Right lobe of liver (tissue), 6 donors: ENCODE data around the gene TEX54. TPM values are rescaled to one million over a fixed set of nuclear protein-coding genes. Genes with fewer than 3 reads are reported as not detected.
A peak's percentile ranks its signal among the peaks of the same experiment; 100 is the strongest.

ENCODE experiments used
- ATAC-seq, 4 donors: fragments of 200-7000 bp; cut with Tn5 transposase; one replicate each; pipeline ENCODE4 v1.9.1; 2020; ENCODE audit warnings: mild to moderate bottlenecking in 4 of 4, moderate library complexity in 4 of 4
- DNase-seq, 3 donors: peaks; one replicate each; pipeline ENCODE4 v3.0.0-alpha.2; 2020
- H3K27ac ChIP-seq, 3 donors: fragments of 200-600 bp; one replicate each; pipeline ENCODE4 v1.8.0; 2022
- H3K27me3 ChIP-seq, 2 donors: fragments of 200-600 bp; one replicate each; pipeline ENCODE4 v1.8.0; 2022
- H3K36me3 ChIP-seq, 4 donors: fragments of 200-600 bp; sonication (generic) in 1 of 4; one replicate each; pipeline versions ENCODE4 v1.5.1 to v1.8.0; 2017 to 2022; ENCODE audit warnings: control low read depth in 1 of 4
- H3K4me1 ChIP-seq, 4 donors: fragments of 200-600 bp; sonication (generic) in 1 of 4; one replicate each; pipeline versions ENCODE4 v1.5.1 to v1.8.0; 2017 to 2022; ENCODE audit warnings: control low read depth in 1 of 4
- H3K4me3 ChIP-seq, 3 donors: fragments of 200-600 bp; one replicate each; pipeline ENCODE4 v1.8.0; 2022
- H3K9me3 ChIP-seq, 4 donors: fragments of 200-600 bp; sonication (generic) in 1 of 4; one replicate each; pipeline versions ENCODE4 v1.5.1 to v1.8.0; 2017 to 2022; ENCODE audit warnings: control low read depth in 1 of 4
- CTCF ChIP-seq, 4 donors: fragments of 200-600 bp in 3 of 4; fragments of 450-650 bp in 1 of 4; IDR thresholded peaks; one replicate each; pipeline versions ENCODE4 v1.5.1 to v1.8.0; 2016 to 2022; ENCODE audit warnings: antibody characterized with exemption in 4 of 4, mild to moderate bottlenecking in 2 of 4
- POLR2A ChIP-seq: fragments of 450-650 bp; IDR thresholded peaks from one replicate; pipeline ENCODE4 v1.6.1; 2017; ENCODE audit warnings: antibody characterized with exemption, mild to moderate bottlenecking
- WGBS: methylation state at CpG from one replicate; pipeline ENCODE4 v1.1.6; 2018; ENCODE audit warnings: low coverage, low lambda C conversion rate; ENCODE audit not compliant: insufficient coverage; ENCODE audit errors: missing lambda C conversion rate; 5-methylcytosine and 5-hydroxymethylcytosine counted together
- intact Hi-C, 2 donors: fragments of 100-400 bp; cut with DNase I; formaldehyde crosslinking; loops; one replicate each; pipeline versions ENCODE4 v1.11.2 to v1.14.1; 2022
- total RNA-seq, 6 experiments: library from RNA; depleted of rRNA in 2 of 6; stranded (reverse); fragments of >200 nt in 2 of 6; fragmentation: NEBNext Ultra II Directional in 3 of 6; extraction: Animal tissue kit (Norgen Biotek cat#: 25700) in 3 of 6; gene quantifications; one replicate each; pipeline versions ENCODE4 v1.1.0 to v1.2.4, GENCODE V29; 2016 to 2023
- donor health status: DM: no; HTN: yes; CAD: no.
- donor health status: DM: no; HTN: no; CAD: no.
- donor health status: DM: no; HTN: no; CAD: no.
- donor health status: DM: no; HTN: yes; CAD: no.
- donor health status: DM: no; HTN: yes; CAD: no.

Gene TEX54
- total RNA-seq, 6 experiments from 2014 or later: not detected

GRCh38 chr11:62817129-62817528 is 15.5 kb downstream of the TEX54 start:
- no peak for ATAC-seq

DNA sequence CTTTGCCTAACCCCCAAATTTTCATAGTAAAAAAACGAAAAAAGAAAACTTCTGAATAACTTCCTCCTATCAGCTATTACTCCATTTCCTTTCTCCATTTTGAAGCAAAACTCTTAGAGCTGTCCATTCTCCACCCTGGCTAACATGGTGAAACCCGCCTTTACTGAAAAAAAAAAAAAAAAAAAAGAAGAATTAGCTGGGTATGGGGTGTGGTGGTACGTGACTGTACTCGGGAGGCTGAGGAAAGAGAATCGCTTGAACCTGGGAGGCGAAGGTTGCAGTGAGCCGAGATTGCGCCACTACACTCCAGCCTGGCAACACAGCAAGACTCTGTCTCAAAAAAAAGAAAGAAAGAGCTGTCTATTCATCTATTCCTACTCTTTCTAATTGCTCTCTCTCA is 16.1 kb downstream of the TEX54 start:
- Histone ChIP-seq H3K4me1 (no peaks in the 10 kb centered on the region), H3K36me3 (peaks cover 0 to 48% (median 17%) of the 10 kb centered on the region in 4 donors), H3K4me3 (no peak overlapping the region), H3K27ac (no peak overlapping the region), H3K27me3 (no peaks in the 10 kb centered on the region), H3K9me3 (no peaks in the 10 kb centered on the region)
- DNase-seq (no peak), ATAC-seq (peak in 3 of 4 donors; percentile 24 to 48 (median 48))
- TF ChIP-seq POLR2A (no peak), CTCF (IDR thresholded peaks at IDR 0.05) (no peak)
- intact Hi-C loops: no loop called here
- WGBS: 67% methylated on average over 8 of the region's 8 CpGs

More at GRCh38 chr11:62817129-62817528, 15.5 kb downstream of the TEX54 start:
- no peak for TF ChIP-seq CTCF (IDR thresholded peaks at IDR 0.05)
- TF ChIP-seq POLR2A: no peak
- Histone ChIP-seq H3K9me3 (no peaks in the 10 kb centered on the region), H3K4me3 (no peak overlapping the region), H3K36me3 (peaks cover 0 to 54% (median 22%) of the 10 kb centered on the region in 4 donors), H3K27ac (no peak overlapping the region), H3K4me1 (no peaks in the 10 kb centered on the region), H3K27me3 (no peaks in the 10 kb centered on the region)
- DNase-seq: no peak
- WGBS: 83% methylated on average over 4 of the region's 4 CpGs
- intact Hi-C loops: no loop called here

DNA sequence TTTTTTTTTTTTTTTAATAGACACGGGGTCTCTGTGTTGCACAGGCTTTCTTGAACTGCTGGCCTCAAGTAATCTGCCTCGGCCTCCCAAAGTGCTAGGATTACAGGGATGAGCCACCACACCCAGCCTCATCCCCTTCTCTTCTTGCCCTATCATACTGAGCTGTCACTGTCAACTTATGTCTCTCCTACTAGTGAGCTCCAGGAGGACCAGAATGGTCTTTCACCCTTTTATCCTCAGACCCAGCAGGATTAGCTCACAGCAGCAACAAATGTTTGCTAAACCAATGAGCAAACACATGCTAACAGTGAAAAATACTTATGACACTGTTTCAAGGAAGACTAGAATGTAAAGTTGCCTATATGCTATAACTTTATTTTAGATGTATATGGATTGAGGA is 21.0 kb downstream of the TEX54 start:
- Histone ChIP-seq H3K27me3 (no peaks in the 10 kb centered on the region), H3K9me3 (no peaks in the 10 kb centered on the region), H3K27ac (no peak overlapping the region), H3K4me3 (no peak overlapping the region), H3K36me3 (peaks cover 0 to 14% (median 7%) of the 10 kb centered on the region in 4 donors), H3K4me1 (peaks cover 0 to 4% (median 0%) of the 10 kb centered on the region in 4 donors)
- no peak for TF ChIP-seq POLR2A
- no peak for TF ChIP-seq CTCF (IDR thresholded peaks at IDR 0.05)
- intact Hi-C loops: no loop called here
- 80% methylated on average over 1 of the region's 2 CpGs for WGBS
- ATAC-seq (no peak), DNase-seq (no peak)

GRCh38 chr11:62810748-62811147 is 21.9 kb downstream of the TEX54 start:
- ATAC-seq (no peak), DNase-seq (no peak)
- Histone ChIP-seq H3K4me1 (peaks cover 0 to 13% (median 0%) of the 10 kb centered on the region in 4 donors), H3K27me3 (no peaks in the 10 kb centered on the region), H3K4me3 (no peak overlapping the region), H3K27ac (no peak overlapping the region), H3K9me3 (no peaks in the 10 kb centered on the region), H3K36me3 (peaks cover 0 to 8% (median 3%) of the 10 kb centered on the region in 4 donors)
- TF ChIP-seq CTCF (IDR thresholded peaks at IDR 0.05) (no peak), POLR2A (no peak)
- 59% methylated on average over 1 of the region's 1 CpG for WGBS
- intact Hi-C loops: no loop called here
